KOPT-K1 (cell line): Measurements from ENCODE around the gene LILRB5.
"Not testable (repeated sequence)": the region's sequence is repeated elsewhere in the genome, so short reads cannot be mapped to it uniquely, and the experiment has no call there.

Experiments
- H3K27ac ChIP-seq: fragments of 200-600 bp; sonication (generic); 2 replicates; pipeline ENCODE4 v1.5.1; 2016; ENCODE audit warnings: antibody characterized with exemption, mild to moderate bottlenecking, low read depth, low read length; ENCODE audit not compliant: poor library complexity, severe bottlenecking
- H3K36me3 ChIP-seq: fragments of 200-600 bp; sonication (generic); 2 replicates; pipeline ENCODE4 v1.5.1; 2017; ENCODE audit warnings: antibody characterized with exemption, mild to moderate bottlenecking, low read length, moderate library complexity; ENCODE audit not compliant: insufficient read depth
- H3K9me3 ChIP-seq: fragments of 200-600 bp; sonication (generic); 2 replicates; pipeline ENCODE4 v1.5.1; 2017; ENCODE audit warnings: antibody characterized with exemption, low read length, mild to moderate bottlenecking; ENCODE audit not compliant: insufficient read depth, poor library complexity, severe bottlenecking

LILRB5 gene

GRCh38 chr19:54239491-54240371 lies 17.3 kb downstream of the LILRB5 start:
- not testable (repeated sequence) for H3K9me3 ChIP-seq, H3K36me3 ChIP-seq, H3K27ac ChIP-seq

GRCh38 chr19:54233941-54234340 lies 23.1 kb downstream of the LILRB5 start:
- H3K9me3 ChIP-seq = peaks cover 5% of the 10 kb centered on the region
- H3K36me3 ChIP-seq = no peaks in the 10 kb centered on the region
- no peak overlapping the region for H3K27ac ChIP-seq

GRCh38 chr19:54231077-54231931 lies 25.8 kb downstream of the LILRB5 start:
- Histone ChIP-seq H3K9me3 (peaks cover 12% of the 10 kb centered on the region), H3K36me3 (no peaks in the 10 kb centered on the region), H3K27ac (no peak overlapping the region)

- peaks cover 6% of the 10 kb centered on the region for H3K9me3 ChIP-seq
- no peak overlapping the region for H3K27ac ChIP-seq
- H3K36me3 ChIP-seq = no peaks in the 10 kb centered on the region
These were observed 27.0 kb downstream of the LILRB5 start for GRCh38 chr19:54230031-54230430.

- Histone ChIP-seq H3K36me3 (no peaks in the 10 kb centered on the region), H3K27ac (no peak overlapping the region), H3K9me3 (peaks cover 6% of the 10 kb centered on the region)
These were observed 27.9 kb downstream of the LILRB5 start for GRCh38 chr19:54229146-54229545.

- H3K9me3 ChIP-seq, H3K27ac ChIP-seq, H3K36me3 ChIP-seq: not testable (repeated sequence)
These were observed 32.5 kb downstream of the LILRB5 start for GRCh38 chr19:54224619-54225018.

- not testable (repeated sequence) for H3K36me3 ChIP-seq
These were observed 33.2 kb downstream of the LILRB5 start for GRCh38 chr19:54223937-54224281.

GRCh38 chr19:54223277-54223936 lies 33.7 kb downstream of the LILRB5 start:
- not testable (repeated sequence) for H3K9me3 ChIP-seq, H3K27ac ChIP-seq, H3K36me3 ChIP-seq

More at GRCh38 chr19:54223937-54224281, 33.2 kb downstream of the LILRB5 start:
- not testable (repeated sequence) for H3K9me3 ChIP-seq, H3K27ac ChIP-seq

- H3K36me3 ChIP-seq, H3K27ac ChIP-seq, H3K9me3 ChIP-seq: not testable (repeated sequence)
These were observed 34.4 kb downstream of the LILRB5 start, which contains the start of gene LILRB3 for GRCh38 chr19:54222474-54223276. Gene LILRB3 (minus strand): TSS chr19:54223007. CDS start chr19:54222976, 31 bp downstream.

GRCh38 chr19:54221947-54222346 lies 35.1 kb downstream of the LILRB5 start:
- H3K27ac ChIP-seq = not testable (repeated sequence)

GRCh38 chr19:54219702-54220101 lies 37.4 kb downstream of the LILRB5 start:
- not testable (repeated sequence) for H3K36me3 ChIP-seq, H3K9me3 ChIP-seq, H3K27ac ChIP-seq

More at GRCh38 chr19:54221947-54222346, 35.1 kb downstream of the LILRB5 start:
- H3K36me3 ChIP-seq, H3K9me3 ChIP-seq: not testable (repeated sequence)

GRCh38 chr19:54218960-54219661 lies 38.0 kb downstream of the LILRB5 start:
- H3K9me3 ChIP-seq = no peaks in the 10 kb centered on the region
- H3K27ac ChIP-seq = no peak overlapping the region
- no peaks in the 10 kb centered on the region for H3K36me3 ChIP-seq

GRCh38 chr19:54218259-54218658 lies 38.8 kb downstream of the LILRB5 start:
- H3K27ac ChIP-seq = no peak overlapping the region
- H3K36me3 ChIP-seq = no peaks in the 10 kb centered on the region
- H3K9me3 ChIP-seq = no peaks in the 10 kb centered on the region
